ENCODE measurements around the gene PPP1R14D.

DNA sequence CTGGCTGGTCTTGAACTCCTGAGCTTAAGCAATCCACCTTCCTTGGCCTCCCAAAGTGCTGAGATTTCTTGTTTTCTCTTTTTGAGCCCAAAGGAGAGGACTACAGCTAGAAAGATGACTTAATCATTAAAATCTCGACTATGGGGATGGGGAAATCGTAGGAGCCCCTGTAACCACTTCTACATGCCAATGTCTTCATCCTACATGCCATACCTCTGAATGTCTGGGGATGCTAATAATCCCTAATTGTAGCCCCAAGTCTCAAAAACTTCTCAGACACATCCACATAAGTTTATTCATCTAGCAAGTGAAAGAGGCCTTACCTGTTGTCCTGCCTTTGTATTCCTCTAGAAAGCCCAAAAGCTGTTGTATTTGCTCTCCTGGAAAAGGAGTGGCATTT, 49.2 kb upstream of the PPP1R14D start:
- TF ChIP-seq RAD21 (conservative IDR thresholded peaks at IDR 0.05), result no peak
- no peak for TF ChIP-seq POLR2AphosphoS5 (IDR thresholded peaks at IDR 0.05)
- TF ChIP-seq, protein P1, sequence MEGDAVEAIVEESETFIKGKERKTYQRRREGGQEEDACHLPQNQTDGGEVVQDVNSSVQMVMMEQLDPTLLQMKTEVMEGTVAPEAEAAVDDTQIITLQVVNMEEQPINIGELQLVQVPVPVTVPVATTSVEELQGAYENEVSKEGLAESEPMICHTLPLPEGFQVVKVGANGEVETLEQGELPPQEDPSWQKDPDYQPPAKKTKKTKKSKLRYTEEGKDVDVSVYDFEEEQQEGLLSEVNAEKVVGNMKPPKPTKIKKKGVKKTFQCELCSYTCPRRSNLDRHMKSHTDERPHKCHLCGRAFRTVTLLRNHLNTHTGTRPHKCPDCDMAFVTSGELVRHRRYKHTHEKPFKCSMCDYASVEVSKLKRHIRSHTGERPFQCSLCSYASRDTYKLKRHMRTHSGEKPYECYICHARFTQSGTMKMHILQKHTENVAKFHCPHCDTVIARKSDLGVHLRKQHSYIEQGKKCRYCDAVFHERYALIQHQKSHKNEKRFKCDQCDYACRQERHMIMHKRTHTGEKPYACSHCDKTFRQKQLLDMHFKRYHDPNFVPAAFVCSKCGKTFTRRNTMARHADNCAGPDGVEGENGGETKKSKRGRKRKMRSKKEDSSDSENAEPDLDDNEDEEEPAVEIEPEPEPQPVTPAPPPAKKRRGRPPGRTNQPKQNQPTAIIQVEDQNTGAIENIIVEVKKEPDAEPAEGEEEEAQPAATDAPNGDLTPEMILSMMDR (IDR thresholded peaks at IDR 0.05; ENCODE audit: poor library complexity, severe bottlenecking), result no peak
- no peak for TF ChIP-seq SMC3 (conservative IDR thresholded peaks at IDR 0.05; ENCODE audit: poor library complexity)
- TF ChIP-seq, protein P2, sequence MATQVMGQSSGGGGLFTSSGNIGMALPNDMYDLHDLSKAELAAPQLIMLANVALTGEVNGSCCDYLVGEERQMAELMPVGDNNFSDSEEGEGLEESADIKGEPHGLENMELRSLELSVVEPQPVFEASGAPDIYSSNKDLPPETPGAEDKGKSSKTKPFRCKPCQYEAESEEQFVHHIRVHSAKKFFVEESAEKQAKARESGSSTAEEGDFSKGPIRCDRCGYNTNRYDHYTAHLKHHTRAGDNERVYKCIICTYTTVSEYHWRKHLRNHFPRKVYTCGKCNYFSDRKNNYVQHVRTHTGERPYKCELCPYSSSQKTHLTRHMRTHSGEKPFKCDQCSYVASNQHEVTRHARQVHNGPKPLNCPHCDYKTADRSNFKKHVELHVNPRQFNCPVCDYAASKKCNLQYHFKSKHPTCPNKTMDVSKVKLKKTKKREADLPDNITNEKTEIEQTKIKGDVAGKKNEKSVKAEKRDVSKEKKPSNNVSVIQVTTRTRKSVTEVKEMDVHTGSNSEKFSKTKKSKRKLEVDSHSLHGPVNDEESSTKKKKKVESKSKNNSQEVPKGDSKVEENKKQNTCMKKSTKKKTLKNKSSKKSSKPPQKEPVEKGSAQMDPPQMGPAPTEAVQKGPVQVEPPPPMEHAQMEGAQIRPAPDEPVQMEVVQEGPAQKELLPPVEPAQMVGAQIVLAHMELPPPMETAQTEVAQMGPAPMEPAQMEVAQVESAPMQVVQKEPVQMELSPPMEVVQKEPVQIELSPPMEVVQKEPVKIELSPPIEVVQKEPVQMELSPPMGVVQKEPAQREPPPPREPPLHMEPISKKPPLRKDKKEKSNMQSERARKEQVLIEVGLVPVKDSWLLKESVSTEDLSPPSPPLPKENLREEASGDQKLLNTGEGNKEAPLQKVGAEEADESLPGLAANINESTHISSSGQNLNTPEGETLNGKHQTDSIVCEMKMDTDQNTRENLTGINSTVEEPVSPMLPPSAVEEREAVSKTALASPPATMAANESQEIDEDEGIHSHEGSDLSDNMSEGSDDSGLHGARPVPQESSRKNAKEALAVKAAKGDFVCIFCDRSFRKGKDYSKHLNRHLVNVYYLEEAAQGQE (IDR thresholded peaks at IDR 0.05; ENCODE audit: borderline replicate concordance), result no peak

Data from neural cell (in vitro differentiated cells).